ENCODE results near the gene ULK4. TPM values are rescaled to one million over a fixed set of nuclear protein-coding genes. Genes with fewer than 3 reads are reported as not detected.

ULK4 gene
- total and polyA plus RNA-seq, 2 of the 4 experiments (the other 2 are of a cell fraction) = 2.7 to 5.0 TPM

GRCh38 chr3:41933154-41933676 lies 28.7 kb downstream of the ULK4 start:
- no CpG with 5 or more reads among the region's 3 CpGs for WGBS, 2 experiments (ENCODE audit: extremely low coverage in 2 of 2, insufficient read length in 1 of 2)
- no peak overlapping the region for H3K4ac ChIP-seq (ENCODE audit: low read depth, low read length)
- ChIA-PET CTCF (interaction anchor here (1.2 to 1.3 kb wide), 2 partner anchors 8 to 11 kb away, joined by 3 to 4 read pairs; no protein-coding TSS in a partner anchor), POLR2A (ENCODE audit: unreplicated experiment) (interaction anchor here (0.6 kb wide), 2 partner anchors 20 to 147 kb away, joined by 7 to 8 read pairs; no protein-coding TSS in a partner anchor)
- H2BK15ac ChIP-seq (ENCODE audit: low read depth, low read length) = no peak overlapping the region
- H3K4me3 ChIP-seq (ENCODE audit: insufficient read depth, low read depth, low read length) = no peak overlapping the region
- H4K5ac ChIP-seq (ENCODE audit: low read depth, low read length) = no peak overlapping the region
- H3K18ac ChIP-seq (ENCODE audit: low read depth, low read length) = no peak overlapping the region
- H2AFZ ChIP-seq (replicated peaks; ENCODE audit: low read length, poor library complexity) = no peak overlapping the region
- H4K20me1 ChIP-seq (ENCODE audit: insufficient read depth, low read length) = no peaks in the 10 kb centered on the region; the same call in 1 of the 2 replicates
- H2BK120ac ChIP-seq (ENCODE audit: low read depth, low read length) = no peak overlapping the region
- intact Hi-C loops (cut with micrococcal nuclease) (no loop called here), in situ Hi-C loops (cut with MboI; ENCODE audit: low sequenced_read_pairs) (no loop called here), dilution Hi-C loops (cut with HindIII; ENCODE audit: low sequenced_read_pairs, unreplicated experiment) (no loop called here)
- no peak overlapping the region for H3K9ac ChIP-seq (ENCODE audit: low read depth, low read length)
- no peaks in the 10 kb centered on the region for H3K27me3 ChIP-seq (ENCODE audit: control insufficient read depth, insufficient read depth, low read length)
- no peaks in the 10 kb centered on the region; the same call in 1 of the 2 replicates for H3K4me1 ChIP-seq (ENCODE audit: control insufficient read depth, insufficient read depth, low read length)
- no peak overlapping the region for H4K8ac ChIP-seq (ENCODE audit: low read depth in 2 of 2, low read length in 2 of 2)
- no peak overlapping the region for H2BK5ac ChIP-seq (ENCODE audit: low read depth, low read length, poor library complexity, severe bottlenecking)
- DNase-seq (peak; percentile 78), ATAC-seq (ENCODE audit: low read depth) (peak; percentile 88)
- H2AK5ac ChIP-seq (ENCODE audit: low read depth, low read length) = no peak overlapping the region
- no peaks in the 10 kb centered on the region for H3K9me1 ChIP-seq (ENCODE audit: insufficient read depth, low read length)
- no peak overlapping the region for H3K23ac ChIP-seq (ENCODE audit: low read depth, low read length)
- H2AK9ac ChIP-seq (replicated peaks; ENCODE audit: low read depth, low read length, poor library complexity) = no peak overlapping the region
- H2BK20ac ChIP-seq (ENCODE audit: low read depth, low read length) = no peak overlapping the region
- H3K9me3 ChIP-seq (ENCODE audit: control insufficient read depth, insufficient read depth, low read length) = no peaks in the 10 kb centered on the region
- peak overlapping the region; percentile 23; the same call in 1 of the 2 replicates for H3K4me2 ChIP-seq (ENCODE audit: low read depth, low read length)
- H4K91ac ChIP-seq (ENCODE audit: insufficient read depth, low read depth, low read length) = no peak overlapping the region
- TF ChIP-seq RFX5 (IDR thresholded peaks at IDR 0.05; ENCODE audit: low read depth, low read length) = no peak
- peak; percentile 95 for TF ChIP-seq CEBPB (IDR thresholded peaks at IDR 0.05; ENCODE audit: low read depth, low read length)
- H3K36me3 ChIP-seq (ENCODE audit: control insufficient read depth, insufficient read depth, low read length) = no peaks in the 10 kb centered on the region
- no peaks in the 10 kb centered on the region for H3K79me1 ChIP-seq (ENCODE audit: low read depth in 1 of 2, low read length in 2 of 2)
- no peak overlapping the region for H3K14ac ChIP-seq (replicated peaks; ENCODE audit: low read depth, low read length)
- BruUV-seq (replicated peaks) = no TSS peak
- peak overlapping the region; percentile 5; the same call in 1 of the 2 replicates for H3K27ac ChIP-seq (ENCODE audit: insufficient read depth, low read length)
- H3K56ac ChIP-seq (ENCODE audit: extremely low read depth, insufficient read depth, low read length) = no peak overlapping the region
